HTR-8/SVneo (cell line): ENCODE data around the gene BAAT.
A peak's percentile ranks its signal among the peaks of the same experiment; 100 is the strongest.

Source experiments
- DNase-seq: peaks from one replicate; pipeline ENCODE4 v3.0.0; 2011; ENCODE audit warnings: low spot score, mixed read lengths; ENCODE audit not compliant: insufficient read length
- FAIRE-seq: peaks from 2 replicates; lab custom pipeline; 2011; peaks lifted over from hg19 to GRCh38; lab: Jason Lieb, UNC

Gene BAAT

DNA sequence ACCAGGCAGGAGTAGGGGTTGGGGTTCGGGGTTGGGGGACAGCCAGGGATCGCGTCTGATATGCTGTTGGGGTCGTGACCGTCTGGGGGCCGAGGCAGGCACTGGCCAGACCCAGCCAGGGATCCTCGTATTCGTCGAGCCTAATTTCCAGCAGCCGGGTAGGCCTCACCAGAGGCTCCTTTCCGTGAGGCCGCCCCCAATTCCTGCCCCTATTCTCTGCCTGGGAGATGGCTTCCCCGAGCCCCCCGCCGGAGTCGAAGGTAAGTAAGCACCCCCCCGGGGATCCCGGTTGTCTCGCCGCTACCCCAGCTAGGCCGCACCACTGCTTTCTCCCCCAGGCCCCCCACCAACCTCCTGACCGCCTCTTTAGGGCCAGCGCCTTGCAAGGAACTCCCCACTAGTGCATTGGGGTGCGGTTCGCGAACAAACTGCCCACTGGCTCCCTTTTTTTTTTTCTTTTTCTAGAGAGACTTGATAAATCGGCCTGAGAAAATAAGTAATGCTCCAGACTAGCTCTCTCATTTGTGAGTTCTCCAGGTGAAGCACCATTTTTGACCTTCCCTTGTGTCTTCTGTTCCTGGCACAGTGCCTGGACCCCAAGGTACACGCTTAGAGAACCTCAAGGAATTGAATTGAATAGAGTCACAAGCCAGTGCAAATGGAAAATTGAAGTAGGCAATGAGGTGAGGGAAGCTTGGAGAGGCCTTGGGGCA, 14.3 kb upstream of the BAAT start:
- FAIRE-seq, result no peak
- no peak for DNase-seq

- DNase-seq (peak; percentile 88), FAIRE-seq (no peak)
Observed at GRCh38 chr9:101398068-101398929, 13.5 kb upstream of the BAAT start, which contains the start of the genes MRPL50 and ZNF189. MRPL50 (minus strand) TSS chr9:101398618; CDS start chr9:101398592, 26 bp downstream. ZNF189 (plus strand) TSS chr9:101398851; CDS start chr9:101399157, 306 bp downstream.

DNA sequence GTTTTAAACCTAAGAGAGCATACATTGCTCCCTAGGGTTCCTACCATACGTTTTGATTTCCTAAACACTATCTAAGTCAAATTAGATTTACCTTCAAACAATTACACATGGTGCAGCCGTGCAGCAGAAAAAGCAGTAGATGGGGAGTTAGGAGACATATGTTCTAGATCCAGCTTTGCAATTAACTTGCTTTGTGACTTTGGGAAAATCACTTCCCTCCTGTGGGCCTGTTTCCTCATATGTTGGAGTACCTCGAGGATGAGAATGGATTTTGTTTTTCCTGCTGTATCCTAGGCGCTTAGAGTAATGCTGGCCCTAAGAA, 12.9 kb upstream of the BAAT start:
- DNase-seq, result no peak

GRCh38 chr9:101394687-101395086, 9.9 kb upstream of the BAAT start:
- no peak for DNase-seq
- no peak for FAIRE-seq

More for the DNA sequence above, 12.9 kb upstream of the BAAT start:
- no peak for FAIRE-seq

DNA sequence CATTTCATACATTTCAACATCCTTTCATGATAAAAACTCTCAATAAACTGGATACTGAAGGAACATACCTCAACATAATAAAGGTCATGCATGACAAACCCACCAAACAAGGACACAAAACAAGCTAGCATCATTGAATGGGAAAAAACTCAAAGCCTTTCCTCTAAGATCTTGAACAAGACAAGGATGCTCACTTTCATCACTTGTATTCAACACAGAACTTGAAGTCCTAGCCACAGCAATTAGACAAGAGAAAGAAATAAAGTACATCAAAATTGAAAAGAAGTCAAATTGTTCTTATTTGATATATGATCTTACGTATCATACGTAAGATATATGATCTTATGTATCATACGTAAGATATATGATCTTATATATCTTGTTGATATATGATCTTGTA, 8.3 kb upstream of the BAAT start:
- no peak for DNase-seq
- FAIRE-seq, result no peak

DNA sequence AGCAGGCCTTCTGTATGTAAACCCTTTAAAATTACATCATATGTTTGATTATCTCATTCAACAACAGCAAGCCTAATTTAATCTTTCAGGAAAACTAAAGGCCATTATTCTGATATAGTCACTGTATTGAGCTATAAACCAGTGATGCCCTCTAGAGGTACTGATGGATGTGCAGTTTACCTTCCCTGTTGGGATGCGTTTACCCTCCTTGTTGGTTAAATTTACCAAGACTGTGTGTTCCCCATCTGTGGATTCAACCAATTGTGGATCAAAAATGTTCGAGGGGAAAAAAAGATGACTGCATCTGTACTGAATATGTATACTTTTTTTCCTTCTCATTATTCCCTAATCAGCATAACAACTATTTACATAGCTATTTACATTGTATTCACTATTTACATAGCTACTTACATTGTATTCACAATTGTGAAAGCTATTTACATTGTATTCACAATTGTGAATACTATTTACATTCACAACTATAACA, 3.7 kb upstream of the BAAT start:
- DNase-seq, result no peak
- FAIRE-seq, result no peak

- DNase-seq (peak; percentile 10), FAIRE-seq (no peak)
Observed at GRCh38 chr9:101387871-101388506, 3.2 kb upstream of the BAAT start.

- no peak for FAIRE-seq
- DNase-seq, result no peak
Observed at GRCh38 chr9:101383361-101383760, 1.4 kb downstream of the BAAT start.

DNA sequence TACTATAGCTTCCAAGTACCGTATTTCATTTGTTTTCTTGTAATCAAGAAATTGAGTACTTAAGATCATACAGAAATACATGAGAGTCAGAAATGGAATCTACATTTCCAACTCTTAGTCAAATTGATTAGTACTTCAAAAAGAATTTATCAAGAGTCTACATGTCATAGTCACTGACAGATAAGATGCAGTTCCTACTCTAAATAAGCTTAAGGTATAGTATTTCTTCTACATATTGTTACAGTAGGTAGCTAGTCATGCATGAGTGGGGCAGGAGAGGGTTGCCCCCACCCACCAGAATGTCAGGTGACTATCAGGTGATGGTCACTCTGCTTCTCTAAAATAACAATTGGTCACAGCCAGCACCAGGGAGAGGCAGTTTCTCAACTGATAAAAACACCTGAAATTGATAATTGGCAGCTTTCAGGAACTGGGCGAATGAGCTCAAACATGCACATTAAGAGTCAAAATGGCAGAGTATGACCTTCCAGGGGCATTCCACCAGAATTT, 2.9 kb downstream of the BAAT start:
- FAIRE-seq (no peak), DNase-seq (no peak)

DNA sequence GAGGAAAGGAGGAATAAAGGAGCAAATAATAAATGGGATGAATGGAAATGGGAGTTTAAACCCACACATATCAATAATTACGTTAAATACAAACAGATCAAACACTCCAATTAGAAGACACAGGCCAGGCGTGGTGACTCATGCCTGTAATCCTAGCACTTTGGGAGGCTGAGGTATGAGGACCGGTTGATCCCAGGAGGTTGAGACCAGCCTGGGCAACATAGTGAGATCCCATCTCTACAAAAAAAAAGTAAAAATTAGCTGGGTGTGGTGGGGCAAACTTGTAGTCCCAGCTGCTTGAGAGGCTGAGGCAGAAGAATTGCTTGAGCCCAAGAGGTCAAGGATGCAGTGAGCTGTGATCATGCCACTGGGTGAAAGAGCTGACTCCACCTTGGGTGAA, 3.7 kb downstream of the BAAT start:
- FAIRE-seq, result no peak

DNA sequence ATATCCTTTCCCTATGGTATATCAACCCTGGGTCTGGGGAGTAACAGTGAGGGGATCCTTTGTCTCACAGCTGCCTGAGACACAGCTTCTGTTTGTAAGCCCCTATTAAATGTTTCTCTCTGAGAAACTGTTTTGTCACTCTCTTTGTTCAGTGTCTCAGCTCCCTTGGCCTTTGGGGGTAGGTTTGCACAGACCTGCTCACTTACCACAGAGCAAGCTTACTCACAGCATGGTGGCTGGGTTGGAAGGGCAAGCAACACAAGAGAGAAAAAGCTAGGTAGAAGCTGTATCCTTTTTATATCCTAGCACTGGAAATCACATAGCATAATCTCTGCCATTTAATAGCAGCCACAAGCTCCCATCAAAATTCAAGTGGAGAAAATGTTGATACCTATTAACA, 4.5 kb downstream of the BAAT start:
- no peak for DNase-seq
- no peak for FAIRE-seq

More for the DNA sequence above, 3.7 kb downstream of the BAAT start:
- DNase-seq, result no peak

DNA sequence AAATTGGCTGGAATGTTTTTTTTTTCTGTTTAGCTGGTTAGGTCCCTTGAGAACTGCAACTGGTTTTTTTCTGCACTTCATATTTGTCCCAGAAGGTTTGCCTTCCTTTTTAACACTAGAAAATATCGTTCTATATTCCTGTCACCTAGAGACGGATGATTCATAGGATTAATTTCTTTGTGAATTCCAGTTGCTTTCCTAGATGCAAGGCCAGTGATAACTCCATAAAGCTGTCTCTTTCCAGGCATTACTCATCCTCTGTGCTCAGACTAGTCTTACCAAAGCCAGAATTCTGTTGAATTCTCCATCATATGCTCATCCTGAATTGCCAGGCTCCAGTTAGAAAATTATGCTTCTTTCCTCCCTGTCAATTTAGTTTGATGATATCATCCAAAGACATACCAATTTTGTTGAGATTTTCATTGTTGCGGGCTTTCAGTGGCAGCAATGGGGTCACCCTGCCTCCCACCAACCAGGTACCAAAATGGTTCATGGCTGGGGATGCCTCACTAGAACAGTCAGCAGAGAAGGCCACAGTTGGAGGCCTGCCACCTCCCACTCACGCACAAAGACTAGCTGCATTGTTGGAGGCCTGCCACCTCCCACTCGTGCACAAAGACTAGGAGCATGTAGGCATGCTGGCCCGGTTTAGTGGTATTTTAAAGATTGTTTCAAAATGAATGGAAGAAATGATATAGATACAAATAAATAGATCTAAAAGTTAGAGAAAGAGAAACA, 8.5 kb downstream of the BAAT start:
- peak; percentile 69 for DNase-seq
- no peak for FAIRE-seq

GRCh38 chr9:101375546-101375945, 9.3 kb downstream of the BAAT start:
- FAIRE-seq (no peak), DNase-seq (no peak)

DNA sequence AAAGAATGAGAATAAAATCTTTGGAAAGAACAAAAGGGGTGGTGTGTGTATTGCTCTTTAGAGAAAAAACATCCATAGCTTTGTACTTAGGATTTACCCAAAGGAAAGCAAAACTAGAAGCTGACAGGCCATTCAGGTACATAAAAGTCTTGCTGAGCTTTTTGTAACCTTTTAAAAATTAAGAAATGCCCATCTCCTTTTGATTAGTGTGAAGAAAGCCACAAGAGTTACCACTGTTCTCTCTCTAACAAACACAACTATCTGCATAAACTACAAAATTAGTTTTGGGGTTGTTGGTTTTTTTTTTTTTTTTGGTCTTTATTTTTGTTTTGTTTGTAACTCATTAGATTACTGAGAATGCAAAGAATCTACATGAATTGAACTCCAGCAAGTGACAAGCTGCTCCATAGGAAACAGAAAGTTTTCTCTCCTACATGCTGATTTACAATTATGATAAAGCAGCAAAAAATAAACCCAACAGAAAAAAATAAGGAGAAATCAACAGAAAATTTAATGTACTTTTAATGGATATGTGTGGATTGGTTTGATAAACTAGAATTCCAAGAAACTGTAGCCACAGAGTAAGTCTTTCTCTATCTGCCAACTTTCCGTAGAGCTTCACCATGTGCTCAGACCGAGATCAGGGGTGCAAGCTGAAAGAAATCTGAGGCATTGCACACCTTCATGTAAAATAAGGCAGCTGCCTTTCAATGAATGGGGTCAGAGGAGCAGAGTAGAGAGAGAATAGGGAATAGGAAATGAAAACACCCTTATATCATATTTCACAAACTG, 12.3 kb downstream of the BAAT start:
- FAIRE-seq (no peak), DNase-seq (no peak)

- DNase-seq (no peak), FAIRE-seq (no peak)
Observed at GRCh38 chr9:101371813-101372212, 13.0 kb downstream of the BAAT start.

DNA sequence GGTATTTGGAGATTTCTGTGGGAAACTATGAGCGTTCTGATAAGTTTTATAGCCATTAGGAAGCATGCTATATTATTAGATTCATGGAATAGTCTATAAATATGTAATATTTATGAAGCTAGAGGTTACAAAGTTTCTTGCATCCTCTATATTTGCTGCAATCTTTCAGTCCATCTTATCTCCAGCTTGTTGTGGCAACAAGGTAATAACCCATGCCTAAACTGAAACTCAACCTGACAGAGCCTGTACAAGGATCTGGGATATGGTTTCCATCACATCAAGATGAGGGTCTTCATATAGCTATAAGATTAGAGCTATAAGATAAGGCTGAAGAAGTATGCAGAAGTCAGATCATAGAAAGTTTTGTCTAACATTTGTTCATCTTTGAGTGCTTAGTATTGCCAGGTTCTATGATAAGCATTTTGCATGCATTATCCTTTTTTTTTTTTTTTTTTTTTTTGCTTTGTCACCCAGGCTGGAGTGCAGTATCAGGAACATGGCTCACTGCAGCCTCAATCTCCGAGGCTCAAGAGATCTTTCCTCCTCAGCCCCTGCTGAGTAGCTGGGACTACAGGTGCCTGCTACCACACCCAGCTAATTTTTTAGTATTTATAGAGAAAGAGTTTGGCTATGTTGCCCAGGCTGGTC, 14.8 kb downstream of the BAAT start:
- FAIRE-seq (no peak), DNase-seq (no peak)

DNA sequence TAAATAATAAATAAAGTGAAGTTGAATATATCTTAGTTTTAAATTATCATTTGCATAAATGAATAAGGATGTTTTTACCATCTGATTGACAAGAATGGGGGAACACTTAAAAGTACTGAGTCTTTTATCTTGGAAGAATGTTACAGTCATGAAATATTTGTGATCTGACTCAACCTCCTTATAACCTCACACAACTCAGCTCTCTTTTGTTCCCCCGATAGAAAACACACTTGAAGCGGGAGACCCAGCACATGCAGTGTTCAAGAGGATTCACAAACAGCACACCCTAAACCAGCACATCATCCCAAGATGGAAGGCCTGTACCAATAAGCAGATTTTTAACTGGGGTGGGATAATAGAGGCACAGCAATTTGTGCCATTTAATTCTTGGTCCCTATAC, 15.5 kb downstream of the BAAT start:
- no peak for FAIRE-seq
- peak; percentile 2 for DNase-seq

DNA sequence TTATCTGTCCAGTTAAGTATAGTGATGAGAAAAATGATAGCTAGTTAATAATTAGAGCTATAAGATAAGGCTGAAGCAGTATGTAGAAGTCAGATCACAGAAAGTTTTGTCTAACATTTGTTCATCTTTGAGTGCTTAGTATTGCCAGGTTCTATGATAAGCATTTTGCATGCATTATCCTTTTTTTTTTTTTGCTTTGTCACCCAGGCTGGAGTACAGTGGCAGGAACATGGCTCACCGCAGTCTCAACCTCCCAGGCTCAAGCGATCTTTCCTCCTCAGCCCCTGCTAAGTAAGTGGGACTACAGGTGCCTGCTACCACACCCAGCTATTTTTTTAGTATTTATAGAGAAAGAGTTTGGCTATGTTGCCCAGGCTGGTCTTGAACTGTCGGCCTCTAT, 17.5 kb downstream of the BAAT start:
- DNase-seq, result no peak
- FAIRE-seq, result no peak
